GM19452 (cell line): ENCODE data around the gene STK33.
"Not testable (repeated sequence)": the region's sequence is repeated elsewhere in the genome, so short reads cannot be mapped to it uniquely, and the experiment has no call there.

ENCODE experiments used
- ATAC-seq: cut with Tn5 transposase; IDR thresholded peaks from one replicate; pipeline ENCODE4 v1.9.1; 2021; ENCODE audit not compliant: unreplicated experiment

STK33 gene

DNA sequence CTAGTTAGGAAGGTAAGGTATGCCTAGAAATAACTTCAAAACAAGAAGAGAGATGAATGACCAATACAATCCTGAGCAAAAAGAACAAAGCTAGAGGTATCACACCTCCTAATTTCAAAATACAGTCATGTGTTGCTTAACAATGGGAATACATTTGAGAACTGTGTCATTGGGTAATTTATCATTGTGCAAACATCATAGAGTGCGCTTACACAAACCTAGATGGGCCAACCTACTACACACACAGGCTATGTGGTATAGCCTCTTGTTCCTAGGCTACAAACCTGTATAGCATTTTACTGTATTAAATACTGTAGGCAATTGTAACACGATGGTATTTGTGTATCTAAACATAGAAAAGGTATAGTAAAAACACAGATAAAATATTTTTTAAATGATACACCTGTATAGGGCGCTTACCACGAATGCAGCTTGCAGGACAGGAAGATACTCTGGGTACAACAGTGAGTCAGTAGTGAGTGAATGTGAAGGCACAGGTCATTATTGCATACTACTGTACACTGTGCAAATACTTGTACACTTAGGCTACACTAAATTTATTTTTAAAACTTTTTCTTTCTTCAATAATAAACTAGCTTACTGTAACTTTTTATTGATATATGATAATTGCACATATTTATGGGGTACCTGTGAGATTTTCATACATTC lies 48.2 kb downstream of the STK33 start:
- no peak for ATAC-seq

DNA sequence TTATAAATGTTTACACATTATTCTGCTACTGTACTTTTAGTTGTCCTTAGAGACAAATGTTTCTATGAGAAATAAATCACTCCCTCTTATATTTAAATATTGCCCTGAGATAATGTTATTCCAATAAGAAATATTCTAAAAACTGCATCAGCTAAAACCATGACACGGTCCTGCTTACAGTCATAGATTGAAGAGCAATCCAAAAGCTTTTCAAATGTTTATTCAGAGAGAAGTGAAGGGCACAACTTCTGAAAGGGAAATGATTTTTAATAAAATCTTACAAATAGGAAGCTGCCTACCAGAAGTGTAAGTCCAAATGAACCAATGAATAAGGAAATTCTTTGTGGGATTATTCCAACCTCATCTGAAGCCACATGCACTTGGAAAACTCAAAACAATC lies 49.2 kb downstream of the STK33 start:
- ATAC-seq, result no peak

DNA sequence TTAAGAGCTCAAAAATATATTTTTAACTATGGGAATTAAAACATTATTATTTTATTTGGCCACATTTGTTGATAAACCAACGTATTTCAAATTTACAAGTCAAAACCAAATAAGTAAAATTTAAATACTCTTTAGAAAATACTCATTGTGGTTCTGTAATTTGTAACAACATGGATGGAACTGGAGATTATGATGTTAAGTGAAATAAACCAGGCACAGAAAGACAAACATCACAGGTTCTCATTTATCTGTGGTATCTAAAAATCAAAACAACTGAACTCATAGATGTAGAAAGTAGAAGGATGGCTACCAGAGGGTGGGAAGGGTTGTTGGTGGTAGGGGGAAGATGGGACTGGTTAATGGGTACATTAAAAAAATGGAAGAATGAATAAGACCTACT lies 50.8 kb downstream of the STK33 start:
- ATAC-seq, result no peak

DNA sequence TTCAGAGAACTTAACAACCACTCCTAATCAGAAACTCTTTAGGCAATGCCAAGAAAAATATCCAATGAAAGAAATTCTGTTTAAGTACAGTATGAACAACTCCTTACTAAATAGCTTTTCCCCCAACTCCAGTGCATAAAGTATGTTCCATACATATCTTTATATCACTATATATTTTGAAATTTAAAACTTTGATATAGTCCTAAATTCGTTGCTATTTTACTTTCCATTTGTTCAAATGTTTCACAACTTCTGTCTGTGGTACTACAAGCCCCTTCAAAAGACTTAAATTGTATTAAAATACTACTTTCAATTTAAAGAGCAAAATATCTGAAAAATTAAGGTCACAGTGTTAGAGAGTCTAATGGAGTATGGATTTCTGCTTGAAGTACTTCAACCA lies 52.6 kb downstream of the STK33 start:
- ATAC-seq, result no peak

DNA sequence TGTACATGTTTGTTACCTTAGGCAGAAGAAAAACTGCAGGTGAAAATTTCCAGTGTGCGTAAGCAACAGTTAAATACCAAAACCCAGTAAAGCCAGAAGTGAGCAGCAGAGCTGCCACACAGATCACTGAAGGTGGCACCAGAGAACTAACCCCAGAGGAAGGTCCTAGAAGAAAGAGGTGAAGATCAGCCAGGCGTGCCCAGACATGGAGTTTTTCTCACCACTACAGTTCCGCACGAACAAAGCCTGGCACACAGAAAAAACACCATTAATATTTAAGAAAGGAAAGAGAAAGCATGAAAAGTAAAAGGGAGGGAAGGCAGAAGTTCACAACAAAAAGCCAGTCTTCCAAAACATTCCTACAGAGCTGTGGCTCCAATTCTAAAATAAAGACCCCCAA lies 60.7 kb downstream of the STK33 start:
- peak; percentile 81 for ATAC-seq

DNA sequence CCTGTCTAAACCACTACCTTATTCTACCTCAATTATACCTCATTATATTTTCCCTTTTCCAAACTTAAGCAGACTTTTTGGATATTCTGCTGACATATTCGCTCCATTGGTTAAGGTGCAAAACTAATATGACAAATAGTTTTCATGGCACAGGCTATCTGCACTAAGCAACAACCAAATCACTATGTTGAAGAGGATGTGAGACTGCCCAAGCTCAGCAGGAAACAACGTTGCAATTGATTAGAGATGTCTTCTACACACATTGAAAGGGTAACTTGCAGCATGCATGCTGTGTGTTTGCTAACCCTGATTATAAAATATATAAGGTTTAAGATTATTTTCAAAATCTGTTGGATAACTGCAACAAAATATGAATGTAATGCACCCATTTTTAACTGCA lies 61.6 kb downstream of the STK33 start:
- ATAC-seq, result peak; percentile 66

DNA sequence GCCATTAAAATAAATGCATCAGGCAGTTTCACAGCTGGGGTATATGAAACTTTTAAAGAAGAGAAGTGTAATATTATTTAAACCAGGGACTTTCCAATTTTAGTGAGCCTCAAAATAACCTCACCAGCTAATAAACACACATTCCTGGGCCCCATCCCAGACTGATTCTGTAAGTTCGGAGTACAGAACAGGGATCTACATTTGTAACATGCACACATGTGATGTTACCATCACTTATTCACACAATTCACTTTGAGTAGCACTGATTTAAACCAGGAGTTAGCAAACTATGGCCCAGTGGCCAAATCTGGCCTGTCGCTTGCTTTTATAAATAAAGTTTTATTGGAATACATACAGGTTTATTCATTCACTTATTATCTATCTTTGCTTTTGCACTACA lies 62.0 kb downstream of the STK33 start:
- no peak for ATAC-seq

DNA sequence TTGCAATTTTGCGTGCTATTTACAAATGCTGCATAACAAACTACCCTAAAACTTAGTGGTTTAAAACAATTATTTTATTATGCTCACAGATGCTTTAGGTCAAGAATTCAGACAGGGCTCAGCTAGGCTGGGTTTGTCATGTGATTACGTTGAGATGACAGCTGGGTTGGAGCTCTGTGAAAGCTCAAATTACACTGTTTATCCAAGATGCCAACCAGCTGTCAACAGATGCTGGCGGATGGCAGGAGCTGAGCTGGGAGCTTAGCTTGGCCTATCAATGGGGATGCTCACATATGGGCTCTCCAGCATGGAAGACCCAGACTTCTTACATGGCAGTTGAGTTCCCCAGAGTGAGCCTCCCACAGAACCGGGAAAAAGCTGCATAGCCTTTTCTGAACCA lies 62.7 kb downstream of the STK33 start:
- ATAC-seq, result no peak

DNA sequence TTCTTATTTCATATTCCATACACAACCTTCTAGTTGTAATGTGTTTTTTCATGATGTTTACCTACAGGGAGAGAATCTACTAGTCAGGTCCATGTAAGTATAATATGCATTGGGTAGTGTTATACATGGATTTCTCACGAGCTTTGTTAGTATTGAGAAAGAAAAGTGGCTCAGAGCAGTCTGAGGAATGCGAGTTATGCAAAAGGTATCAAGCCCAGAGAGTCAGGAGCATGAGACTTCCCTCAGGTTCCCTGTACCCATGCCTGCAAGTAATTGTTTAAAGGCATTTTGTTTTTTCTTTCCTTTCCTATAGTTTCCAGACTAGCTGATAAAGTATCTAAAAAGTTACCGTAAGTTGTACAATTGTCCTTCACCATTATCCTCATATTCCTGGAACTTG lies 66.1 kb downstream of the STK33 start:
- no peak for ATAC-seq

DNA sequence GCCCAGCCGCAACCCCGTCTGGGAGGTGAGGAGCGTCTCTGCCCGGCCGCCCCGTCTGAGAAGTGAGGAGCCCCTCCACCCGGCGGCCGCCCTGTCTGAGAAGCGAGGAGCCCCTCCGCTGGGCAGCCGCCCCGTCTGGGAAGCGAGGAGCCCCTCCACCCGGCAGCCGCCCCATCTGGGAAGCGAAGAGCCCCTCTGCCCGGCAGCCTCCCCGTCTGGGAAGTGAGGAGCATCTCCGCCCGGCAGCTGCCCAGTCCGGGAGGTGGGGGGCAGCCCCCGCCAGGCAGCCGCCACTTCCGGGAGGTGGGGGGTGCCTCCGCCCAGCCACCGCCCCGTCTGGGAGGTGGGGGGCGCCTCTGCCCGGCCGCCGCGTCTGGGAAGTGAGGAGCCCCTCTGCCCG lies 70.6 kb downstream of the STK33 start:
- no peak for ATAC-seq

DNA sequence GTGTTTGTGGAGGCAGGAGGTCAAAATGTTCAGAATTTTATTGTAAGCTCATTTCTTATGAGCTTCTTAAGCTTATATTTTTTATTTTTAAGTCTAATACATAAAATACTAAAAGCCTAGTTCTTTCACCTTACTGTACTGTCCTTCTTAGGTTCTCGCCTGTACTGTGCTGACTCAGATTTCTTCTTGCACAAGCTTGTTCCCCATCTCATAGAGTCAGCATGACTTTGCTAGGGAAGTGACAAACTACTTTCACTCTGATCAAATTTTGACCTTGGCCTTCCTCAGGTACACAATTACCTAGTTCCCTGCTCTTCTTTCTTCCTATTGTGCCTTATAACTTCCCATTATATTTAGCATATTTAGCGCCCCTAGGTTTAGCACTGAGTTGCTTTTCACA lies 81.5 kb downstream of the STK33 start:
- ATAC-seq, result no peak

DNA sequence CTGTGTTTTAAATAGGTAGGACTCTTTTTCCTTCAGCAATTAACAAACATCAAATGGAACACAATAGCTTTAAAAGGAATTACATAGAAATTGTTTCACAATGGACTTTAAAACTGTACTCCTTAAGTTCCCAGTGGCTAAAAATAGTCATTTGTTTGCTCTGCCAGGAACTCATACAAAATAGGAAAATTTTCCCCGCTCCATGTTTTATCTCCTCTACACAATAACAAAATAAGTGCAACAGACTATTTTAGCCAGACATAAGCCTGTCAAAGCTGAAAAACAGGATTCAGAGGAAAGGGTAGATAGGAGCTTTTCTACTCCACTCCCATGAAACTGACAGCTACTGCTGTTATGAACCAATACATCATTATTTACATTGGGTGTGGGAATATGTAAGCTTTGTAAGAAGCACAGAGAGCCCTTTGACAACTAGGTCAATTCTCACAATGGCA lies 90.1 kb downstream of the STK33 start:
- ATAC-seq, result no peak

DNA sequence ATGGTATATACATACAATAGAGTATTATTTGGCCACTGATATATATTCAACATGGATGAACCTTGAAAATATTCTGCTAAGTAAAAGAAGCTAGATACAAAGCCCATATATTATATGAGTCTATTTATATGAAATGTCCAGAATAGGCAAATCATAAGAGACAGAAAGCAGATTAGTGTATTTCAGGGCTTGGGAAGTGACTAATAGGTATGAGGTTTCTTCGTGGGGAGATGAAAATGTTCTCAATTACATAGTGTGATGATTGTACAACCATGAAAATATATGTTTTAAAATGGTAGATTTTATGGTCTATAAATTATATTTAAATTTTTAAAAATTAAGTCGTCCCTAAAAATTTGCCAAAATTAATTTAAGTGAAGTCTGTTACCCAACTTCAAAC lies 92.2 kb downstream of the STK33 start:
- no peak for ATAC-seq

DNA sequence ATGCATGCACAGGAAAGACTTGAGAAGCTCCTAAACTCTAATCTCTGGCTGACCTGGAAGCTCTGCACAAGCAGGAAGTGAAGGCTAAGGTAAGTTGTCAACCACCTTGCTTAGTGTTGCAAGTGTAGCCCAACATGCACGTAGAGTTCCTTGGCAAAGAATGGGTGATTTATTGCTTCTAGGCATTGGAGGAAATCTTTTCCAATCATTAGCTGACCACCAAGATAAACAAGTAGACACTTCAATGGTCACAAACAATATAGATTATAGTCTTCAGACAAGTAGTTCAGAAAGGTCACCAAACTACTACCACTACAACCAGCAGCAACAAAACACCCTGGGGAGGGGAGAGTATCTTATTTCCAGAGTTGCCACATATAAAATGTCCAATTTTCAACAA lies 105.6 kb downstream of the STK33 start:
- ATAC-seq, result no peak

DNA sequence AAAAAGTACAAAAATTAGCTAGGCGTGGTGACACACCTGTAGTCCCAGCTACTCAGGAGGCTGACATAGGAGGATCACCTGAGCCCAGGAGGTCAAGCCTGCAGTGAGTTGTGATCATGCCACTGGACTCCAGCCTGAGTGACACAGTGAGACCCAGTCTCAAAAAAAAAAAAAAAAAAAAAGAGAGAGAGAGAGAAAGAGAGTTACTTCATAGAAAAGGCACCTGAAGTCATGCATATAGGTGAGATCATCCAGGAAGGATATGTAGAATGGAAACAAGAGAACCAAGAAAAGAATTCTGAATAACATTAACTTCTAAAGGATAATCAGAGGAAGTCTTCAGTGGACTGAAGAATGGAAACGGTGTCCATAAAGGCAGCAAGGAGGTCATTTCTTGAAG lies 106.8 kb downstream of the STK33 start:
- no peak for ATAC-seq

DNA sequence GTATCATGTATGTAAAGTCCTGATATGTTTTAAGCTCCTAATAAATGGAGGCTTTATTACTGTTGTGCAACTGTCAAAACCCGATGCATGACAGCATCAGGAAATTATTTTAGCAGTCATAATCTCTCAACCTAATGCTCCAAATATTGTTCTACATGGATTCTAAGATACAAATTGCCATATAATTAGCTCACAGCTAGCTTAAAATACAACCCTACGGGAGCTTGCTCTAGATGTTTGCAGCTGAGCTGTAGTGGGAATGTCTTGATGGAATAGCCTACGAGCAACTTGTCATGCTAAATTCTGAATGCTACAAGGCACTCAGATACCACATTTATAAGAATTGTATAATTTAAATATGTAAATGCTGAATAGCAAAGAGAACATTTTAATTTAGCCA lies 109.8 kb downstream of the STK33 start:
- ATAC-seq, result no peak

DNA sequence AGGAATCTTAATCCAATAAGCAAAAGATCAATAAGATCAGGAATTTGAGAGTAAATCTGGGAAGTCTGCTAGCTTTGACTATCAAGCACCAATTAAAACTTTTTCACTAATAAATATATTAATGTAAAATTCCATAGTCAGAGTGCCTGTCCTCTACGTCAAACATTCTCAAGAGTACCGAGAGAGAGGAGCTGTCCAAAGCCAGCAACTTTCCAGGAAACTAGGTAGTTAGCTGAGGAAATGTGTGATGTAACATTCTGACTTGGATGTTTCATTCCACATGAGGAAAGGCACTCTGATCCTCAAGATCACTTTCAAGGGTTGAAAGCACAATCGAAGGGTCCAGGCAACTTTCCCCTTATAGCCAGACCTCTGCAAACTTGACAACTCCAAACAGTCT lies 113.2 kb downstream of the STK33 start:
- ATAC-seq, result no peak

DNA sequence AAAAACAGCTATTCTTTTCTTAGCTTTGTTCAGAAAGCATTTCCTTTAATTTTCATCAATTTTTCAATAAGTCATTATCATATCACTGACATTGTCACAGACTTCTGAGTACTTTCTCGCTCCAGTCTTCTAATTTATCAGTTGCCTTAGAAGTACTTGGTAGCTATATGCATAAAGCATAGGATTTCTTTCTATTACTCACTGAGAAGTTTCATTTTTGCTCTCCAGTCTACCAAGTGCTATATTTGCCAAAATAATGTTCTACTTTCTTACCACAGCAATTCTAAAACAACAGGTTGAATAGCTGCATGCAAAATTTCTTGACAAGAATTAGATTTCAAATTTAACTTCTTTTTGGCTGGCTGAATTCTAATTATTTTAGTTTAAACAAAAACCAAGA lies 116.3 kb downstream of the STK33 start:
- peak; percentile 90 for ATAC-seq

DNA sequence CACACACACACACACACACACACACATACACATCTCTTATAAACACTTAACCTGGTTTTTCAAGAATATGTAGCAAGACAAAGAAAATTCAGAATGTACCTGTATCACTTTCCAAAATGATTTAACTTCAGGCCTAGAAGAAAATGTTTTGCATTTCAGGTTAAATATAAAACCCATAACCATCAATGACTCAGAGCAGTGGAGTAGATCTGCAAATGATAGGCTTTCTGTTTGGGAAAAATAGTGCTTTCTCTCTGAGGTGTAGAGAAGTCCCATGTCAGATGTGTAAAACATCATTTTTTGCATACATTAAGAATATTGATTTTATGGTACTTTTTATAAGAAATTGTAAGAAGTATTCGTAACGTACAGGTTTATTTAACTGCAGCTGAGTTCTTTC lies 116.9 kb downstream of the STK33 start:
- ATAC-seq, result no peak

DNA sequence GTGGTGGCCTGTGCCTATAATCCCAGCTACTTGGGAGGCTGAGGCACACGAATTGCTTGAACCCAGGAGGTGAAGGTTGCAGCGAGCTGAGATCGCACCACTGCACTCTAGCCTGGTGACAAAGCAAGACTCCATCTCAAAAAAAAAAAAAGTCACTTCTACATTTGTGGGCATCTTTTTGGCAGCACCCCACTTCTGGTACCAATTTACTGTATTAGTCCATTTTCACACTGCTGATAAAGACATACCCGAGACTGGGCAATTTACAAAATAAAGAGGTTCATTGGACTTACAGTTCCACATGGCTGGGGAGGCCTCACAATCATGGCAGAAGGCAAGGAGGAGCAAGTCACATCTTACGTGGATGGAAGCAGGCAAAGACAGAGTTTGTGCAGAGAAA lies 126.2 kb downstream of the STK33 start:
- ATAC-seq, result not testable (repeated sequence)

DNA sequence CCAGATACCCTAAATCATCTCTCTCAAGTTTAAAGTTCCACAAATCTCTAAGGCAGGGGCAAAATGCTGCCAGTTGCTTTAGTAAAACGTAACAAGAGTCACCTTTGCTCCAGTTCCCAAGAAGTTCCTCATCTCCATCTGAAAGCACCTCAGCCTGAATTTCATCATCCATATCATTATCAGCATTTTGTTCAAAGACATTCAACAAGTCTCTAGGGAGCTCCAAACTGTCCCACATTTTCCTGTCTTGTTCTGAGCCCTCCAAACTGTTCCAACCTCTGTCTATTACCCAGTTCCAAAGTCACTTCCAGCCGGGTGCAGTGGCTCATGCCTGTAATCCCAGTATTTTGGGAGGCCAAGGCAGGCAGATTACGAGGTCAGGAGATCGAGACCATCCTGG lies 126.7 kb downstream of the STK33 start:
- not testable (repeated sequence) for ATAC-seq

DNA sequence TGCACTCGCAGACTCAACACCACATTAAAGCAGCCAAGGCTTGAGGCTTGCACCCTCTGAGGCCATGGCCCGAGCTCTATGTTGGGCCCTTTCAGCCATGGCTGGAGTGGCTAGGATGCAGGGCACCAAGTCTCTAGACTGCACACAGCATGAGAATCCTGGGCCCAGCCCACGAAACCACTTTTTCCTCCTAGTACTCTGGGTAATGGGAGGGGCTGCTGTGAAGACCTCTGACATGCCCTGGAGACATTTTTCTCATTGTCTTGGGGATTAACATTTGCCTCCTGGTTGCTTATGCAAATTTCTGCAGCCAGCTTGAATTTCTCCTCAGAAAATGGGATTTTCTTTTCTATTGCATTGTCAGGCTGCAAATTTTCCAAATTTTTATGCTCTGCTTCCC lies 127.1 kb downstream of the STK33 start:
- not testable (repeated sequence) for ATAC-seq

DNA sequence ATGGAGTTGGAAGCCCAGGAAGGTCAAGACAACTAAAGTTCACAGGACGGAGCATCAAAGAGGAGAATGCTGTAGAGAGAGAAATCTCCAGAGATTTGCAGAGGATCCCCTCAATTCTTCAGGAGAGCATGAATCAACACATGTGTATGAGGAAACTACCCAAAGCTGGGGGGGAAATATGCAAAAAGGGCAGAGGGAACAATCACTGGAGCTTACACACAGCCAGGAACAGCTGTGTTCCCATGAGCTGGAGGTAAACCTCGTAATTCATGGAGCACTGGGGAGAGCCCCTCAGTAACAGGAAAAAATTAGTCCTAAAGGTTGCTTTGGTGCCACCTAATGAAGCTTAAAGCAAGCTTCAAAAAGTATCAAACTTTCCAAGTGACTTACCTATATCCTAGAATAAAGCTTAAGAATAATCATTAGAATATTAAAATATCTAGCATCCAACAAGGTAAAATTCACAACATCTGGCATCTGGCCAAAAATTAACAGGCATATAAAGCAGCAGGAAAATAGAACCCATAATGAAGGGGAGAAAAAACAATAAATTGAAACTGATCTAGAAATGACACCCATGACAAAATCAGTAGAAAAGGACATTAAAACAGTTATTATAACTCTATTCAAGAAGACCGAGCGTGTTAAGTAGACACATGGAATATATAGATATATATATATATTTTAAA lies 134.2 kb downstream of the STK33 start:
- no peak for ATAC-seq
